HL-60 (cell line): ENCODE results near the gene ATG4D.
"Not testable (repeated sequence)": the region's sequence is repeated elsewhere in the genome, so short reads cannot be mapped to it uniquely, and the experiment has no call there.

Experiments
- POLR2AphosphoS5 ChIP-seq: IDR thresholded peaks from 2 replicates; pipeline ENCODE4 v1.6.1; 2012; ENCODE audit warnings: low read depth
- REST ChIP-seq: IDR thresholded peaks from 2 replicates; pipeline ENCODE4 v1.6.1; 2012; ENCODE audit warnings: low read depth; ENCODE audit not compliant: insufficient replicate concordance
- TF ChIP-seq, protein P1 (sequence below): IDR thresholded peaks from one replicate; pipeline ENCODE4 v1.5.1; 2011; ENCODE audit warnings: low read length, control low read depth, inconsistent platforms; ENCODE audit not compliant: insufficient read depth

DNA sequence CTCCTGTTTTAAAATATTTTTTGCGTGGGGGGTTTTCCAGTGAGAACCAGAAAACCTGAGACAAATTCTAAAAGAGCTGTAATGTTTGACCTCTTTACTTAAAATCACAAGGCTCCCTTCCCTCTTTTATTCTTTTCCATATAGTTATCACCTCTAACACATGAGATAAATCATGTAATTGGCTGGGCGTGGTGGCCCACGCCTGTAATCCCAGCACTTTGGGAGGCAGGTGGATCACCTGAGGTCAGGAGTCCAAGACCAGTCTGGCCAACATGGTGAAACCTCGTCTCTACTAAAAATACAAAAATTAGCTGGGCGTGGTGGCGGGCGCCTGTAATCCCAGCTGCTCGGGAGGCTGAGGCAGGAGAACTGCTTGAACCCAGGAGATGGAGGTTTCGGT is 7.3 kb downstream of the ATG4D start:
- TF ChIP-seq, protein P1, sequence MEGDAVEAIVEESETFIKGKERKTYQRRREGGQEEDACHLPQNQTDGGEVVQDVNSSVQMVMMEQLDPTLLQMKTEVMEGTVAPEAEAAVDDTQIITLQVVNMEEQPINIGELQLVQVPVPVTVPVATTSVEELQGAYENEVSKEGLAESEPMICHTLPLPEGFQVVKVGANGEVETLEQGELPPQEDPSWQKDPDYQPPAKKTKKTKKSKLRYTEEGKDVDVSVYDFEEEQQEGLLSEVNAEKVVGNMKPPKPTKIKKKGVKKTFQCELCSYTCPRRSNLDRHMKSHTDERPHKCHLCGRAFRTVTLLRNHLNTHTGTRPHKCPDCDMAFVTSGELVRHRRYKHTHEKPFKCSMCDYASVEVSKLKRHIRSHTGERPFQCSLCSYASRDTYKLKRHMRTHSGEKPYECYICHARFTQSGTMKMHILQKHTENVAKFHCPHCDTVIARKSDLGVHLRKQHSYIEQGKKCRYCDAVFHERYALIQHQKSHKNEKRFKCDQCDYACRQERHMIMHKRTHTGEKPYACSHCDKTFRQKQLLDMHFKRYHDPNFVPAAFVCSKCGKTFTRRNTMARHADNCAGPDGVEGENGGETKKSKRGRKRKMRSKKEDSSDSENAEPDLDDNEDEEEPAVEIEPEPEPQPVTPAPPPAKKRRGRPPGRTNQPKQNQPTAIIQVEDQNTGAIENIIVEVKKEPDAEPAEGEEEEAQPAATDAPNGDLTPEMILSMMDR: not testable (repeated sequence)
- not testable (repeated sequence) for TF ChIP-seq POLR2AphosphoS5, REST
